C4-2B (cell line): ENCODE data around the gene ZNF678.

Experiments used
- H3K27ac ChIP-seq: fragments of 450-650 bp; 2 replicates; pipeline ENCODE4 v1.5.1; 2017
- CTCF ChIP-seq: fragments of 450-650 bp; conservative IDR thresholded peaks from 2 replicates; pipeline ENCODE4 v1.5.1; 2017; ENCODE audit warnings: mild to moderate bottlenecking
- ZFX ChIP-seq: fragments of 450-650 bp; IDR thresholded peaks from 2 replicates; pipeline ENCODE4 v1.6.1; 2017

Gene ZNF678

GRCh38 chr1:227557962-227558725 is 5.2 kb upstream of the ZNF678 start:
- TF ChIP-seq ZFX (no peak), CTCF (no peak)
- no peak overlapping the region for H3K27ac ChIP-seq

GRCh38 chr1:227558732-227559262 is 4.6 kb upstream of the ZNF678 start:
- no peak for TF ChIP-seq ZFX
- no peak for TF ChIP-seq CTCF
- no peak overlapping the region for H3K27ac ChIP-seq

GRCh38 chr1:227559499-227559898 is 3.9 kb upstream of the ZNF678 start:
- H3K27ac ChIP-seq, result no peak overlapping the region
- TF ChIP-seq CTCF (no peak), ZFX (no peak)

- TF ChIP-seq CTCF (no peak), ZFX (no peak)
- no peak overlapping the region for H3K27ac ChIP-seq
Measured at GRCh38 chr1:227559926-227560325, 3.4 kb upstream of the ZNF678 start.

- no peak for TF ChIP-seq ZFX
- no peak for TF ChIP-seq CTCF
- no peak overlapping the region for H3K27ac ChIP-seq
Measured at GRCh38 chr1:227560393-227561173, 2.8 kb upstream of the ZNF678 start.

- TF ChIP-seq ZFX (no peak), CTCF (no peak)
- no peak overlapping the region for H3K27ac ChIP-seq
Measured at GRCh38 chr1:227561241-227561907, 2.0 kb upstream of the ZNF678 start.

GRCh38 chr1:227562037-227562436 is 1.3 kb upstream of the ZNF678 start:
- no peak overlapping the region for H3K27ac ChIP-seq
- TF ChIP-seq ZFX (no peak), CTCF (no peak)
